NCI-H526 treated with DMSO at 0.1 percent for 48 hours (cell line): ENCODE measurements around the gene NANOGP8.

Experiments
- DNase-seq: peaks from one replicate; lab custom pipeline; 2025; lab: John Stamatoyannopoulos, UW

NANOGP8 gene

DNA sequence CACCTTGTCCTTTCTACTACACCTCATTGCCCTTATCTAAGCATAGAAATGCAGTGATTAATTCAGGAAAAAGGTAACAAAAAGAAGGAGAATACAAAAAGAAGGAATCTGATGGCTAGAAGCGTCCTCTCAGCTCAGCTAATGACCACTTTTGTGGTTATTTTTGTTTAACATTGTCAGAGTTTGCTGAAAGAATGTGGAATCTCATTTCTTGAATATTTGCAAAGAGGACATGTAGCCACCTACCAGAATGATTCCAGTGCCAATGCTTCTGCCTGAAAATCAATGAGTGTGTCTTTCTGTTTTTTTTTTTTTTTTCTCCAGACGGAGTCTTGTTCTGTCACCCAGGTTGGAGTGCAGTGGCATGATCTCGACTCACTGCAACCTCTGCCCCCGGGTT lies 24.5 kb downstream of the NANOGP8 start:
- no peak for DNase-seq

DNA sequence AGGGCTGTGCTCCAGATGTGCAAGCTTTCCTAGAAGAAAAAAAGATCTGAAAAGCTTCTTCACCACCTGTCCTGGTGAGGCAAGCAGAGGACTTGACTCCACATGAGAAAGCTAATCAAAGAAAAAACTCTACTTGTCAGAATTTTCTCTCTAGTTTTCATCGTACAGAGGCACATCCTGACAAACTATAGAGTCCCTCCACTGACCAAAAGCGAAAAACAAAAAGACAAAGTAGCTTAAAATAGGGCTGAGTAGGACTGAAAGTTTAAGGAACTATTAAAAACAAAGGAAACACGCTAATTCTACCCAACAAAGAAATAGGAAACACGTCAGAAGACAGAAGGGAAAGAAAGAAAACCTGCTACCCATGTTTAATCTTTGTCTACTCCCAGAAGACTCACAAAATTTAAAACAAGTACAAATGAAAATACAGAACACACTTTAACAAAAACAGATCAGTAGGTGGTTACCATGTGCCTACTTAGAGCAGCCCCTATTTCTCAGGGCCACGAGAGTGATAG lies 26.5 kb downstream of the NANOGP8 start:
- no peak for DNase-seq

DNA sequence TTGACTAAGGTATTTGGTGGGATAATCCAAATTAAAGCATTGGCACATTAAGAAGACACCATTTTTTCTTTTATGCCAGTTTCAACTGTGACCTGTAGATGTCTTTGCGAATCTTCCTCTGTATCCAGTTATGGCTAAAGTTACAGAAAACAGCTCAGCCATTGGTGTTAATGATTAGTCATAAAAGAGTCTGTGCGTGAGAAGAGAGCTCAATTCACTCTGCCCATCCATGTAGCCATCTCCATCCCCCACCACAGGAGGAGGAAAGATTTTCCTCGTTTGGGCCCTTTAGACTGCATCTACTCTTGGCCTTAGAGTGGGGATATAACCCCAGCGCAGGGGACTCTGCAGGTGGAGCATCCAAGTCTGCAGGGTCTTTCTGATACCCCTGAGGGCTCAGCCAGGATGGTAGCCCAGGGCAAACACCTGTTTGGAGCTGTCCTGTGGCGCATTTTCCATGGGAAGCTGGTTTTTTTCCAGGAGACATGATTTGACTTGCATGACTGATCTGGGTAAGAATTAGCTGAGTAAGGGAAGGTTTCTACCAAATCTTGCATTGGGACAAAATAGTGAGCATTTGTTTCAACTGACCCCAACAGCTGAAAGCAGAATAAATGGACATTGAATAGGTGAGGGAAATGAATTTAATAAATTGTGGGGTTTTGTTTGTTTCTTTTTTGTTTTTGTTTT lies 29.5 kb downstream of the NANOGP8 start:
- no peak for DNase-seq

DNA sequence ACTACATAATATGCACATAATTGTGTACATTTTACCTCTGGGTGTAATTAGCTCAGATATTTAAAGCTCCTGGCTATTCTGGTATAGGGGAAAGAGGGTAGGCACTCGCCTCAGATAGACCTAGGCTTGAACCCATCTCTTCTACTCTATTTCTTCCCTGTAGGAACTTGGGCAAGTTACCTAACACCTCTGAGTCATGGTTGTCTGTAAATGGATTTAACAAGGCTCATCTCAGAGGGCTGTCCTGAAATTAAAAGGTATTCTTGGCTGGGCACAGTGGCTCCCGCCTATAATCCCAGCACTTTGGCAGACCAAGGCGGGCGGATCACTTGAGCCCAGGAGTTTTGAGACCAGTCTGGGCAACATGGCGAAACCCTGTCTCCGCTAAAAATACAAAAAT lies 30.7 kb downstream of the NANOGP8 start:
- DNase-seq, result no peak

DNA sequence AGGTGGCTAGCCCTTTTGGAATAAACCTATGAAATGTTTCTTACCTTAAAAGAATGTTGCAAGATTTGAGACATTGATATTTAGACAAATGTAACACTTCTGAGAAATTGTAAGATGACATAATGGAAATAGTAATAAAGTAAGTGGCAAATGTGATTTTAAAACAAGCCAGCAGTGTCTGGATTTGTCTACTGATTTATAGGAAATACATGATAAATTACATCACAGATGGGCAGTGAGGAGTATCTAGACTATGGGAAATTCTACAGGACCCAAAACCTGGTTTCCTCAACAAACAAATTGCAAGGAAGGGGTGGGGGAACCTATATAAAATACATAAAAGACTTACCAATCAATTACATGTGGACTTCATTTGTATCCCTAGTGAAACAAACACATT lies 37.1 kb downstream of the NANOGP8 start:
- no peak for DNase-seq

DNA sequence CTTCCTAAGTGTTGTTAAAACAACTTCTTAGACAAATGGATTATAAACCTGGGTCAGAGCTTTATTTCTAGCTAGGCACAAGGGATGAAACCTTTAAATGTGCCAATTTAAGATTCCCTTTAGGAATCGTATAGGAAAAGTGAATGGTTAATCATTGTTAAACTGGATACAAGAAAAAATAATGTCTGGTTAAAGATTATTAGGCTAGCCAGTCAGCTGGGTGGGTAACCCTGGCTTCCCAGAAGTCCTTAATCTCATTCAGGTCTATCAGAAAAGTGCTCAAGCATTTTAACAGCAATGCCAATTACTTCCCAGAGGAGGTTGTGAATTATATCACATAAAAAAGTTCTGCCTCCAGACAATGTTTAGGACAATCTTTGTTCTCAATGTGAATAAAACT lies 37.6 kb downstream of the NANOGP8 start:
- DNase-seq, result no peak

DNA sequence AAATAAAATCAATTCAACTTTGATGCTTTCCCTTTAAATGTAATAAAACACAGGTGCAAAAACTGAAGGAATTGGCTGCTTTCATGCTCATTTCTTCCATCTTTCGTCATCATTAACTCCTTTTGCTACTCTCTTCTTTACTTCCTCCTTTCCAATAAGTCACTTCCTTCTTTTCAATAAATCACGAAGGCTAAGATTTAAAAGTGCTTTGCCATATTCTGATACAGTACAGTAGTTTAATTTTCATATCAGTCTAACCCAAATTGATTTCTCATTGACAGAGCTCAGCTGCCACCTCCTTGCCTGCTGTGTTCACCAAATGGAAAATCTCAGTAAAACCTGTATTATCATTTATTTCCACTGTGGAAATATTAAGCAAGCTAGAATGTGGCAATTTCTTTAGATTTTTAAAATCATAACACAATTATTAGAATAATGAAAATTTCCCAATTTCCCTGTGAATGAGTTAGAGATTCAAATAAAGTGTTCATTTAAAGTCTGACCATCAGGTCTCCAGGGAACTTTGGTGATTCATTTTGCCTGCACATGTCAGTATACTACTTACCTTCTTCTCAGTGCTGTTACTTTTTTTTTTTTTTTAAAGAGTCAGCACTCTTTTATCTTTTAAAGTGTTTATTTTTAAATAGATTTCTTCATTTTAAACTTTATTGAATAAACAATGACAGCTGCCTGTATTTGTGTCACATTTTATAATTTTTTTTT lies 41.6 kb downstream of the NANOGP8 start:
- no peak for DNase-seq

DNA sequence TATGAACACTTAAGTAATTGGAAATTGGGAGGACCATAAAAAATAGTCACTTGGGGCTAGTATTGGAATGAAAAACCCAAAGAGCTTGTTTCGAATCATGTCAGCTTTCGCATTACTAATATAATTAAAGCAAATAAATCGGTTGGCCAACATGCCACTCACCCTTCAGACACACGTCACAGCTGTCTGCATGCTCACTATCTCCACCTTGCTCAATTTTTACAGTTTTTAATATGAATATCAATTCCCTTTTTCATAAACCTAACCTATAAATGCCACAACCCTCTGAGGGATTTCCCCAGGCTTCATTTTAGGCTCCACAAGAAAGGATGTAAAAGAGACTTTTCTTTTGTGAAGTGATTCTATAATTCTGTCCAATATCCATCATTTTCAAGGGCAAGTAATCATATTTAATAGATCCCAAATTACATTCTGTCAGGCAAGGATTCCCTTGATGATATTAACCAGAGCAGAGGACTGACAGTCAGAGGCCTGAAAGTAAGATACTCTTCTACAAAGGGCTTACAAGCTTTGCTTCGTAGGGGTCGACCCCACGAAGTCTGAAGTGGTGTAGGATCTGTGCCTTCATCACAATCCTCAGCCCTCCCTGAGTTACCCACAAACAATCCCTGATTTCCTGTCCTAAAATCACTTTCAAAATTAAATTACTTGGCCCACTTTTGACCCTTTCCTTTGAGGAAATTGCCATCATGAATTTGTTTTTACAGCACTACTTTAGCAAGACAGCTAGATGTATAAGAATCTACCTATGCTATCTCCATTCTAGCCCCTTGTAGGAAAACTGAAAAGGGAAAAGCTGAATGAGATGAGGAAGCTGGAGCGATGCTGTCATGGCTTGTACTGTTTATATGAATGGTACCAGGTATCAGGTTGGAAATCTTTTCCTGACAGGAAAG lies 44.5 kb downstream of the NANOGP8 start:
- DNase-seq, result no peak

DNA sequence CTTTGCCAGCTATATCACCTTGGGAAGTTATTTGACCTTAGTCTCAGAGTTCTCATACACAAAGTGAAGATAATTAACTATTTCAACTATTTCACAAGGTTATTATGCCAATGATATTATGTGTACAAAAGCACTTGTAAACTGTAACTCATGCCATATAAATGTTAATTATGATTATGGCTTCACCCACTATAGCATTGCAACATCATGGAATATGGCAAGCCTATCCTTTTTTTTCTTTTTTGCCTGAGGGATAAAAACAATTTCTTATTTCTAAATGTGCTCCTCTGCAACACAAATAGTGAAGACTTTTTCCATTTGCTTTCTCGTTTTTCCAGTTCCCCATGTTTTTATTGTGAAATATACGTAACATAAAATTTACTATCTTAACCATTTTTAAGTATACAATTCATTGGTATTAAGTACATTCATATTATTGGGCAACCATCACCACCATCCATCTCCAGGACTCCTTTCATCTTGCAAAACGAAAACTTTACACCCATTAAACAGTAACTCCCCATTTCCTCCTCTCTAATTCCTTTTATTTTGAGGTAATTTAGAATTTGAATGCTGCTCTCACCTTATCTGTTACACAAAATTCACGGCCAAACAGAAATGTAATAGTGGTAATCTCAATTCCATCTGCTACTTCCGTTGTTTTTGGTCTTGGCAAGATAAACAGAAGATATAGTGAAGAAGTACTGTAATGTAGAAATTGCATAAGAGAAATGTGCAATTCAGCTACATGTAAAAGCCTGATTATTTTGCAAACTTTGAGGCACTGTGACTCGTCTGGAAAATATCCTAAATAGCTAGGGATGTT lies 46.3 kb downstream of the NANOGP8 start:
- no peak for DNase-seq
